KMS-11 (cell line): Measurements from ENCODE around the gene PRDM16.
"Not testable (repeated sequence)": the region's sequence is repeated elsewhere in the genome, so short reads cannot be mapped to it uniquely, and the experiment has no call there.

Source experiments
- H2AFZ ChIP-seq: fragments of 200-600 bp; sonication (generic); 2 replicates; pipeline ENCODE4 v1.6.1; 2016; ENCODE audit warnings: antibody characterized with exemption, mixed run types, low read depth
- H3K27ac ChIP-seq: fragments of 200-600 bp; sonication (generic); 2 replicates; pipeline ENCODE4 v1.6.1; 2016; ENCODE audit warnings: mild to moderate bottlenecking, mixed run types
- H3K27me3 ChIP-seq: fragments of 200-600 bp; sonication (generic); 2 replicates; pipeline ENCODE4 v1.6.1; 2017; ENCODE audit warnings: mild to moderate bottlenecking, low read depth, mixed run types, moderate library complexity; ENCODE audit not compliant: insufficient read depth
- H3K36me3 ChIP-seq: fragments of 200-600 bp; sonication (generic); 2 replicates; pipeline ENCODE4 v1.6.1; 2017; ENCODE audit warnings: mild to moderate bottlenecking, mixed run types; ENCODE audit not compliant: insufficient read depth
- H3K4me1 ChIP-seq: fragments of 200-600 bp; sonication (generic); 2 replicates; pipeline ENCODE4 v1.6.1; 2016; ENCODE audit warnings: mild to moderate bottlenecking, low read depth, mixed run types; ENCODE audit not compliant: poor library complexity, severe bottlenecking
- H3K4me2 ChIP-seq: fragments of 200-600 bp; sonication (generic); 2 replicates; pipeline ENCODE4 v1.7.0; 2016; ENCODE audit warnings: mild to moderate bottlenecking, mixed run types
- H3K4me3 ChIP-seq: fragments of 200-600 bp; sonication (generic); IDR thresholded peaks from 2 replicates; pipeline ENCODE4 v1.6.1; 2017; ENCODE audit warnings: low read depth, low read length, mixed read lengths; ENCODE audit not compliant: insufficient read depth
- H3K79me2 ChIP-seq: fragments of 200-600 bp; sonication (generic); 2 replicates; pipeline ENCODE4 v1.6.1; 2016; ENCODE audit warnings: low read depth, mixed run types; ENCODE audit not compliant: insufficient read depth
- H3K9ac ChIP-seq: fragments of 200-600 bp; sonication (generic); 2 replicates; pipeline ENCODE4 v1.6.1; 2016; ENCODE audit warnings: mild to moderate bottlenecking, mixed run types
- H4K20me1 ChIP-seq: fragments of 200-600 bp; sonication (generic); 2 replicates; pipeline ENCODE4 v1.6.1; 2016; ENCODE audit warnings: mild to moderate bottlenecking, mixed run types; ENCODE audit not compliant: insufficient read depth
- CTCF ChIP-seq: fragments of 200-600 bp; sonication (generic); conservative IDR thresholded peaks from 2 replicates; pipeline ENCODE4 v1.6.1; 2017; ENCODE audit warnings: low read depth, mild to moderate bottlenecking, antibody characterized with exemption, low read length, moderate library complexity, mixed read lengths

The PRDM16 gene

GRCh38 chr1:3283849-3284248 is 214.8 kb downstream of the PRDM16 start:
- Histone ChIP-seq H3K27me3 (peaks cover 75% of the 10 kb centered on the region), H4K20me1 (no peaks in the 10 kb centered on the region), H3K27ac (no peak overlapping the region), H3K4me3 (no peak overlapping the region), H3K79me2 (no peaks in the 10 kb centered on the region), H3K4me2 (no peak overlapping the region), H3K9ac (no peak overlapping the region), H3K4me1 (no peaks in the 10 kb centered on the region), H2AFZ (no peak overlapping the region), H3K36me3 (no peaks in the 10 kb centered on the region)
- peak; percentile 39; the same call in 1 of the 2 replicates for TF ChIP-seq CTCF

- Histone ChIP-seq H3K4me2 (no peak overlapping the region), H4K20me1 (no peaks in the 10 kb centered on the region), H3K4me3 (no peak overlapping the region), H3K9ac (no peak overlapping the region), H3K27me3 (peaks cover 72% of the 10 kb centered on the region), H3K36me3 (no peaks in the 10 kb centered on the region), H2AFZ (no peak overlapping the region), H3K27ac (no peak overlapping the region), H3K79me2 (no peaks in the 10 kb centered on the region), H3K4me1 (no peaks in the 10 kb centered on the region)
- no peak for TF ChIP-seq CTCF
Observed at GRCh38 chr1:3284691-3285090, 215.7 kb downstream of the PRDM16 start.

GRCh38 chr1:3285106-3285740 is 216.2 kb downstream of the PRDM16 start:
- Histone ChIP-seq H2AFZ (no peak overlapping the region), H3K27ac (no peak overlapping the region), H3K79me2 (no peaks in the 10 kb centered on the region), H3K4me1 (no peaks in the 10 kb centered on the region), H3K4me2 (no peak overlapping the region), H3K27me3 (peaks cover 71% of the 10 kb centered on the region), H4K20me1 (no peaks in the 10 kb centered on the region), H3K4me3 (no peak overlapping the region), H3K36me3 (no peaks in the 10 kb centered on the region), H3K9ac (no peak overlapping the region)
- no peak for TF ChIP-seq CTCF

- not testable (repeated sequence) for H3K36me3 ChIP-seq, H2AFZ ChIP-seq, H4K20me1 ChIP-seq, H3K4me3 ChIP-seq, H3K9ac ChIP-seq, H3K79me2 ChIP-seq, H3K4me1 ChIP-seq, H3K27ac ChIP-seq, H3K4me2 ChIP-seq
- peaks cover 66% of the 10 kb centered on the region for H3K27me3 ChIP-seq
Observed at GRCh38 chr1:3287095-3287494, 218.1 kb downstream of the PRDM16 start.

GRCh38 chr1:3287656-3288160 is 218.7 kb downstream of the PRDM16 start:
- no peak for TF ChIP-seq CTCF
- H3K4me1 ChIP-seq = no peaks in the 10 kb centered on the region
- H3K27me3 ChIP-seq = peaks cover 66% of the 10 kb centered on the region

More at GRCh38 chr1:3287656-3288160, 218.7 kb downstream of the PRDM16 start:
- Histone ChIP-seq H2AFZ (no peak overlapping the region), H3K36me3 (no peaks in the 10 kb centered on the region), H3K79me2 (no peaks in the 10 kb centered on the region), H3K4me2 (no peak overlapping the region), H3K4me3 (no peak overlapping the region), H4K20me1 (no peaks in the 10 kb centered on the region), H3K9ac (no peak overlapping the region), H3K27ac (no peak overlapping the region)
